ENCODE measurements around the gene OR1N2. TPM values are rescaled to one million over a fixed set of nuclear protein-coding genes. Genes with fewer than 3 reads are reported as not detected.

Gene OR1N2
- total RNA-seq, 1 donor from 2014 or later, result not detected

DNA sequence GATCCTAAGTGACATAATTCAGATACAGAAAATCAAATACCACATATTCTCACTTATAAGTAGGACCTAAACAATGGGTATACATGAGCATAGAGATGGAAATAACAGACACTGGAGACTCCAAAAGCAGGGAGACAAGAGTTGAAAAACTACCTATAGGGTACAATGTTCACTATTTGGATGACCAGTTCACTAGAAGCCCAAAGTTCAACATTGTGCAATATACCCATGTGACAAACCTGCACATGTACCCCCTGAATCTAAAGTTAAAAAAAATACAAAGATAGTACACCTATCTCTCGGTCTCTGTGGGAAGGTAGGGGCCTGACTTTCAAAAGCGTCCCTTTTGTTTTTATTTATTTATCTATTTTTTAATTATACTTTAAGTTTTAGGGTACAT, 14.2 kb upstream of the OR1N2 start:
- TF ChIP-seq, protein P1, sequence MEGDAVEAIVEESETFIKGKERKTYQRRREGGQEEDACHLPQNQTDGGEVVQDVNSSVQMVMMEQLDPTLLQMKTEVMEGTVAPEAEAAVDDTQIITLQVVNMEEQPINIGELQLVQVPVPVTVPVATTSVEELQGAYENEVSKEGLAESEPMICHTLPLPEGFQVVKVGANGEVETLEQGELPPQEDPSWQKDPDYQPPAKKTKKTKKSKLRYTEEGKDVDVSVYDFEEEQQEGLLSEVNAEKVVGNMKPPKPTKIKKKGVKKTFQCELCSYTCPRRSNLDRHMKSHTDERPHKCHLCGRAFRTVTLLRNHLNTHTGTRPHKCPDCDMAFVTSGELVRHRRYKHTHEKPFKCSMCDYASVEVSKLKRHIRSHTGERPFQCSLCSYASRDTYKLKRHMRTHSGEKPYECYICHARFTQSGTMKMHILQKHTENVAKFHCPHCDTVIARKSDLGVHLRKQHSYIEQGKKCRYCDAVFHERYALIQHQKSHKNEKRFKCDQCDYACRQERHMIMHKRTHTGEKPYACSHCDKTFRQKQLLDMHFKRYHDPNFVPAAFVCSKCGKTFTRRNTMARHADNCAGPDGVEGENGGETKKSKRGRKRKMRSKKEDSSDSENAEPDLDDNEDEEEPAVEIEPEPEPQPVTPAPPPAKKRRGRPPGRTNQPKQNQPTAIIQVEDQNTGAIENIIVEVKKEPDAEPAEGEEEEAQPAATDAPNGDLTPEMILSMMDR (IDR thresholded peaks at IDR 0.05), result no peak
- H3K27ac Mint-ChIP-seq (ENCODE audit: unreplicated experiment), result no peak overlapping the region
- H3K9me3 Mint-ChIP-seq (ENCODE audit: unreplicated experiment), result peaks cover 6% of the 10 kb centered on the region
- H3K36me3 Mint-ChIP-seq (ENCODE audit: unreplicated experiment), result no peaks in the 10 kb centered on the region
- DNase-seq (ENCODE audit: extremely low spot score, unreplicated experiment), result no peak
- H3K27me3 Mint-ChIP-seq (ENCODE audit: unreplicated experiment), result peaks cover 8% of the 10 kb centered on the region
- H3K4me1 Mint-ChIP-seq (ENCODE audit: unreplicated experiment), result no peaks in the 10 kb centered on the region
- no peak overlapping the region for H3K4me3 Mint-ChIP-seq (ENCODE audit: unreplicated experiment)

GRCh38 chr9:122546196-122546595, 6.7 kb upstream of the OR1N2 start:
- no peak for DNase-seq (ENCODE audit: extremely low spot score, unreplicated experiment)
- Mint-ChIP-seq H3K27ac (ENCODE audit: unreplicated experiment) (no peak overlapping the region), H3K4me3 (ENCODE audit: unreplicated experiment) (no peak overlapping the region), H3K4me1 (ENCODE audit: unreplicated experiment) (no peaks in the 10 kb centered on the region), H3K9me3 (ENCODE audit: unreplicated experiment) (no peaks in the 10 kb centered on the region), H3K27me3 (ENCODE audit: unreplicated experiment) (peaks cover 14% of the 10 kb centered on the region), H3K36me3 (ENCODE audit: unreplicated experiment) (no peaks in the 10 kb centered on the region)
- TF ChIP-seq, protein P1 (IDR thresholded peaks at IDR 0.05), result no peak

GRCh38 chr9:122551371-122551770, 1.5 kb upstream of the OR1N2 start:
- DNase-seq (ENCODE audit: extremely low spot score, unreplicated experiment), result no peak
- Mint-ChIP-seq H3K27me3 (ENCODE audit: unreplicated experiment) (peaks cover 20% of the 10 kb centered on the region), H3K9me3 (ENCODE audit: unreplicated experiment) (no peaks in the 10 kb centered on the region), H3K27ac (ENCODE audit: unreplicated experiment) (no peak overlapping the region), H3K36me3 (ENCODE audit: unreplicated experiment) (no peaks in the 10 kb centered on the region), H3K4me1 (ENCODE audit: unreplicated experiment) (no peaks in the 10 kb centered on the region), H3K4me3 (ENCODE audit: unreplicated experiment) (no peak overlapping the region)
- TF ChIP-seq, protein P1 (IDR thresholded peaks at IDR 0.05), result no peak

DNA sequence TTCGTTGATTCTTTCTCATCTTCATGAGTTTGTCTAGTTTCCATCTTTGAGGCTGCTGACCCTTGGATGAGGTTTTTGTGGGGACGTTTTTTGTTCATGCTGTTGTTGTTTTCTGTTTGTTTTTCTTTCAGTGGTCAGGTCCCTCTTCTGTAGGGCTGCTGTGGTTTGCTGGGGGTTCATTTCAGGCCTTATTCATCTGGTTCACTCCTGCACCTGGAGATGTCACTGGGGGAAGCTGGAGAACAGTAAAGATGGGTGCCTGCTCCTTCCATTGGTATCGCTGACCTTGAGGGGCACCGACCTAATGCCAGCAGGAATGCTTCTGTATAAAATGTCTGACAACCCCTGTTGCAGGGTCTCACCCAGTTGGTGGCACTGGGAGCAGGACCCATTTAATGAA, 8.5 kb downstream of the OR1N2 start:
- H3K36me3 Mint-ChIP-seq (ENCODE audit: unreplicated experiment), result no peaks in the 10 kb centered on the region
- peaks cover 9% of the 10 kb centered on the region for H3K27me3 Mint-ChIP-seq (ENCODE audit: unreplicated experiment)
- DNase-seq (ENCODE audit: extremely low spot score, unreplicated experiment), result no peak
- no peaks in the 10 kb centered on the region for H3K4me1 Mint-ChIP-seq (ENCODE audit: unreplicated experiment)
- H3K27ac Mint-ChIP-seq (ENCODE audit: unreplicated experiment), result no peak overlapping the region
- TF ChIP-seq, protein P1 (IDR thresholded peaks at IDR 0.05), result no peak
- no peak overlapping the region for H3K4me3 Mint-ChIP-seq (ENCODE audit: unreplicated experiment)
- peaks cover 14% of the 10 kb centered on the region for H3K9me3 Mint-ChIP-seq (ENCODE audit: unreplicated experiment)

GRCh38 chr9:122562134-122562760, 9.3 kb downstream of the OR1N2 start:
- Mint-ChIP-seq H3K27me3 (ENCODE audit: unreplicated experiment) (peaks cover 9% of the 10 kb centered on the region), H3K4me3 (ENCODE audit: unreplicated experiment) (no peak overlapping the region), H3K4me1 (ENCODE audit: unreplicated experiment) (no peaks in the 10 kb centered on the region), H3K36me3 (ENCODE audit: unreplicated experiment) (no peaks in the 10 kb centered on the region), H3K27ac (ENCODE audit: unreplicated experiment) (no peak overlapping the region), H3K9me3 (ENCODE audit: unreplicated experiment) (peaks cover 14% of the 10 kb centered on the region)
- TF ChIP-seq, protein P1 (IDR thresholded peaks at IDR 0.05), result no peak
- DNase-seq (ENCODE audit: extremely low spot score, unreplicated experiment), result no peak
